Endothelial cell of hepatic sinusoid (primary cell): ENCODE measurements around the gene PRDM2.

Source experiments
- in situ Hi-C: cut with HindIII; loops from 2 replicates; pipeline ENCODE4 v1.10.0; 2017; ENCODE audit warnings: low sequenced_read_pairs

The PRDM2 gene

DNA sequence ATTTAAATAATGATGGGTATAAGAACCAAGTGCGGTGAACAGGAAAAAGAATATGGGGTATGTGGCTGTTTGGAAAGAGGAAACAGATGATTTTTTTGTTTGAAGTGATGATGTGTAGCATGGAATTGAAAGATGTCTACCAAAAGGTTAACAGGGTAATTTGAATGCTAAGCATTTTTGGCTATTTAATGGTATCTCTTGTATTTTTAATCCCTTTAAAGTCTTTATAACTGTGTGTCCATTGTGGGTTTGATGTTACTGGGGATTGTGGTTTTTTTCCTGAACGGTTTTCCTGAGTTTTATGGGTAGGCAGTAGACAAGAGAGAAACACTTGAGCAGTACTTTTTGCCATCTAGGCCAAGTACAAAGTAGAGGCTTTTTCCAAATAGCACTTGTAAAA, 63.2 kb downstream of the PRDM2 start:
- in situ Hi-C loops: no loop called here

DNA sequence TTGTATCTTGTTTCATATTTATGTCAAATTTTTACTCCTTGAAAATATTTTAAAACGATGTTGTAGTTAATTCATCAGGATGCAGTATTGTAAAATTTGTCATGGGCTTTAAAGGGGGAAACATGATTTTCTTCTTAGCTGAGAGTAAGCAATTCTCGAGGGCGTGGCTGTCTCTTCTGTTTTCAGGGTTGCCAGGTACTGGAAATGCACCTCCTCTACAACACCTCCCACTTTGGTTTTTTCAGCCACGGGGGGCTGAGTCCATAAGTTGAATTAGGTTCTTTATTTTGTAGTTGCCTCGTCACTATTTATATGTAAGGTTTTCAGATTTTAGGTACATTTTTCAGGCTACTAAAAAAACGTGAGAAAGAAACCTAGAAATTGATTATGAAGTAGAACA, 64.0 kb downstream of the PRDM2 start:
- in situ Hi-C loops: no loop called here

DNA sequence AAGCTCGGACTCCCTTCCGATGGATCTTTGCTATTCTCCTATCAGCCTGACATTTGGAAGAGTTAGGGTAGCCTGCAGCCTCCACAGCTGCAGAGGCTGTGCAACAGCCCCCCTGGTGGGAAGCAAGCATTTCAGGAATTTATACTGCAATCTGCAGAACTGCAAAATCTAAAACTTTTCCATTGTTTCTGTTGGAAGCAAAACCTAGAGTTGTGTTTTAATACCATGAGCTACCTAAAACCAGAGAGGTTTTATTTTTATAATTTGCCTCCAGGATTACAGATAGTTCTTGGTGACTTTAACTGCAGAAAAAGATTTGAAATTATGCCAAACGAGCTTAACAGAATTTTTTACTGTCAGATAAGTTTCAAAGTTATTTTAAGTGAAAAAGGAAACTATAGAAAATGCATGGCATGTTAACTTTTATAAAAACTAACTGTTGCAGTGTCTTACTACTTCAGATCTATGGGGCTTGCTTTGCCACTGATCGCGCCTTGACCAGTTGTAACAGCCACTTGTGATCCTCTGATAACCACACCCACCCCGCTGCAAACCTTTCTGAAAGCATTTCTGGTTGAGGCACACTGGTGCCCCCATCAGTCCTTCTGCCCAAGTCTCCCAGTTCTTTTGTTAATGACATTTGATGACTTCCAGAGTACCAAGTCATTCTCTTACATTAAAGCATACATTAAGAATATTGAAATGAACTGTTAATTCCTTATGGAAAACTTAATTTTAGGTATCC, 64.8 kb downstream of the PRDM2 start:
- in situ Hi-C loops: no loop called here

DNA sequence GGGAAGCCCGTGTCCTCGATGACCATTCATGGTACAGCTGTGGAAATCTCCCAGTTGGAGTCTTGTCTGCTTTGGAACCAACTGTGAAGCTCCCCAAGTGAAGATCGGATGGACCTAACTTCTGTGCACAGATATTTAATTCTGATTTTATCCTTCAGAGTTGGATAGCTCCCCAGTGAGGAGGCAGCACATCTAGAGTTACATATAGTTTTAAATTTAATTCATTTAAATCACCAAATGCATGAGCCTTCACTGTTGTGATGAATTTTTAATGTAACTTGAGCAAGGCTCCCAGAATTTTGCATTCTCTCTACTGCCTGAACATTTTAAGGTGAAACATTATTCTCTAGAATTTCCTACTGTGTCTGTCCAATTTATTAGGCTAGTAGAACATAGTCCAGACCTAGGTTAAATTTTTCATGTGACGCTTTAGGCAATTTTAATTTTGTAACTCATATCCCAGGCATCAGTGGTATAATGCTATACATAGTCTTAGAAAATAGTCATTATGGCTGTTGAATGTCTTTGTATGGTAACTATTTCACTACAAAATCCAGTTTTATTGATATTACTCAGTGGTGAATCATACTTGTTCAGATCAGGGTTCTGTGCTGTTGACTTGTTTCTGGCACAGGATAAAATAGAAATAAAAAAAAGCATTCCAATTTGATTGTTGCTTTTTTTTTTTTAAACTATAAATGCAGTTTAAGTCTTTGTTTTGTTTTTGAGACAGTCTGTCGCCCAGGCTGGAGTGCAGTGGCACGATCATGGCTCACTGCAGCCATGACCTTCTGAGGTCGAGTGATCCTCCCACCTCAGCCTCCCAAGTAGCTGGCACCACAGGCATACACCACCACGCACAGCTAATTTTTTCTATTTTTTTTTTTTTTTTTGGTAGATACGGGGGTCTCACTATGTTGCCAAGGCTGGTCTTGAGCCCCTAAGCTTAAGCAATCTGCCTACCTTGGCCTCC, 66.9 kb downstream of the PRDM2 start:
- in situ Hi-C loops: no loop called here

DNA sequence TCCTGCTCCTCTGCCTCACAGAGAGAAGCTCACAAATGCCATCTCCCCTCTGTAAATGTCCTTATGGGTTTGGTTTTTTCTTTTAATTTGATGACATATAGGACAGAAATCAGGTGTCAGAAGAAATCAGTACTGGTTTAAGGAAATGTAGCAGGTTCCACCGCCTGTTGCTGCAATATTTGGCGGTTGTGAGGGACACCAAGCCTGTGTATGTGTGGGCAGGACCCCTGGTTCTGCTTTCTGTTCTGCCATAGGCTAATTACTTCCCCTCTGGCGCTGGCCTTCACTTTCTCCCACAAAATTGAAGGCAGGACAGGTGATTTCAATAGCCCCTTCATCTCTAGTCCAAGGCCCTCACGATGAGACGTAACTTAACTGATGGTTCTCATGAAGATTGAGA, 69.2 kb downstream of the PRDM2 start:
- in situ Hi-C loops: no loop called here

DNA sequence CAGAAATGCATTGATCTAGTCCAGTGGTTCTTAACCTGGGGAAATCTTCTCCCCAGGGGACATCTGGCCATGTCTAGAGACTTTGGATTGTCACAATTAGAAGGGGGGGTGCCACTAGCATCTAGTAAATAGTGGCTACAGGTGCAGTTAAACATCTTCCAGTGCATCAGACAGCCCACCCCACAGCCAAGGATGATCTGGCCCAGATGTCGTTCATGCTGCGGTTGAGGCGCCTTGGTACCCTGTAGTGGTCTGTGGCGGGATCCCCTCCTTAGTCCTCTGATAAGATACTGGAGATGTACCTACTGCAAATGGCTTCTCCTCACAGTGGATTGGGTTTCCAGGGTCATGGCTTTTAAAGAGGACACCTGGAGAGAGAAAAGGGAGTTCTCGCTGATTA, 69.8 kb downstream of the PRDM2 start:
- in situ Hi-C loops: no loop called here

DNA sequence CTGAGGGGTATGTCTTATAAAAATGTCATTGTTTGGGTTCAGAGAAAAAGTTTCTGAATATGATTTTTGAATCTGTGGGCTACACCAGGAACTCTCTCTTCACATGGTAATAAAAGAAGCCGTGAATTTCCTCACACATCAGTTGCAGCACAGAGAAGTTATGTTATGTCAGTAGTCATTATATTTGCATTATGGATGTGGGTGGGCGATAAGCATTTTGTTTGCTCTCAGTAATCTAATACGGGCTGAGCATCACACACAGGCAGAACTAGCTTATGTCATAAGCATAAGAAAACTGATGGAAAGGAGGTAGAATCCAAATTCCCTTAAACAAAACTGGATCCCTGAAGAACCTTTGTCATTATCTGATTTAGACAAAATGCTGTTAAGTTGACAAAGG, 70.8 kb downstream of the PRDM2 start:
- in situ Hi-C loops: no loop called here

DNA sequence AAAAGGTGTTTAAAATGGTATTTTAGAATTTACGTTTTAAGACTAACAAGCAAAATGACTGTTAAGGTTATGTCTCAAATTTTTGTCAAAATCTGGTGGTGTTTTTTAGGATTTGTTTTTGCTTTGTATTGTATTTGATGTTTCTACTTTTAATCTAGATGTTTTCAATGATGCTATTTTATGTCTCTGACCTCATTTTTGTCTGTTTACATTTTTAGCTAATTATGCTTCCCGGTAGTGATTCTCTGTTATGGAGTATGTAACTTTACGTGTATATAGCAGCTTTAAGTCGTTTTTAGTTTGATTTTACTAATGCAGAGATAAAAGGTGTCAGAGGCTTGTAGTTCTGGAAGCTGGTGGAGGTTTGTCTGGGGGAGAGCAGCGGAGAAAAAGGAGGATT, 71.8 kb downstream of the PRDM2 start:
- in situ Hi-C loops: no loop called here

DNA sequence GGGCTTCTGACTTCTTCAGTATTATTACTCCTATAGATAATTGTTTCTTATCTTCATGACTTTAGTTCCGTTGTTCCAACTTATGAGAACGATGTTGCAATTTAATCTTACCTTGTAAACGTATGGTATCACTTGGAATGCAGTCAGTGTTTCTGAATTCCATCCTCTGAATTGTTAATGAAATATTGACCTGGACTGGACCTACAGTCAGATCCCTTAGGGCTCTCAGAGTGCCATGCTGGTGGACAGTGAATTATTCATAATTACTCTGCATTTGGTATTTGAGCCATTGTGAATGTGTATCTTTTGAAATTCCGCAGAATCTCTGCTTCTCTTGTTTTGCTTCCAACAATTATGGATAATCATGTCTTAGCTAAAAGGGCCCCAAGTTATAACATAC, 72.3 kb downstream of the PRDM2 start:
- in situ Hi-C loops: no loop called here

DNA sequence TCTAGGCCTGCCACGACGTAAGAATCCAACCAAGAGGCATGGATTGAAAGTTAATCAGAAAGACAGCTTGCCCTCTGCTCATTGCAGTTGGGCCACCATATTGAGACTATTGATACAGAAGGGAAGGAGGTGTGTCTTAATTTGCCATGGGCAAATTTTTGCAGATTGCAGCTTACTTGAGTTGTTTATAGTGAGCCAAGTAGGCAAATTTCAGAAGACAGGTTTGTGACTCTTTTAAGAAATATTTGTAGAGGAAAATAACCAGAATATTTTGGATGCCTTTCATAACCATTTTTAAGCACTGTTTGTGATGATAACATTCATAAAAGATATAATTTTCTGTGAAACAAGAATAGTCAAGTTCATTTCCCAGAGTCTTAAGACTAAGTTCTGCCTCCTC, 74.1 kb downstream of the PRDM2 start:
- in situ Hi-C loops: no loop called here

DNA sequence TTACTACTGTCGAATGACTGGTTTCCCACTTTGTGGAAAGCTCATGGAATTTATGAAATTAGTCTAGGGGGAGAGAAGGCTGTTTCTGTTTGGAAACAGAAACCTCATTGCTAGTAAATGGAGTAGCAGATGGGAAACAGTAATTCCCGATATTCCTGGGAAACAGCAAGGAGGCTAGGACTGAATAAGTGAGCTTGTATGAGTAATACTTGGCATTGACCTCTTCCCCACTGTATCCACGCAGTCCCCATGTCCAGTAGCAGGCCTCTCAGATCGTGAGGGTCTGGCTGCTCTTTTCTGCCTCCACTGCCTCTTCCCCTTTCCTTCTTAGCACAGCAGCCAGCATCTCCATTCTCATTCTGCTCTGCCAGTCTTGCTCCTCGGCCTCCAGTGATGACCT, 75.5 kb downstream of the PRDM2 start:
- in situ Hi-C loops: no loop called here

DNA sequence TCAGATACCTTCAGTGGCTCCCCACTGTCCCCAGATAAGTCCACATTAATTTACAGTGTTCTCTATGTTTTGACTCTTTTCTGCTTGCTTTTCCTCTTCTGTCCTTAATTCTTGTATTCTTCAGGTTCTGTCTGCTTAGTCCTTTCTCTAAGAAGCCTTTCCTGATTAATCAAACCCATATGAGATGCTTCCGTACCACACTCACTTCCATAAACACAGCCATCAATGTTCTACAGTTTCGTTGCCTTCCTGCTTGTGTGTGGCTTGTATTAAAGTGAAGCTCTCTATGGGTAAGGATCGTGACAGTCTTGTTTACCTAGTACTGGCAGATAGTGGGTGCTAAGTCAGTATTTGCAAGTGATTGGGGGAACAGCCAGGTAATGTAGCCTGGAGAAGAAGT, 75.9 kb downstream of the PRDM2 start:
- in situ Hi-C loops: no loop called here

DNA sequence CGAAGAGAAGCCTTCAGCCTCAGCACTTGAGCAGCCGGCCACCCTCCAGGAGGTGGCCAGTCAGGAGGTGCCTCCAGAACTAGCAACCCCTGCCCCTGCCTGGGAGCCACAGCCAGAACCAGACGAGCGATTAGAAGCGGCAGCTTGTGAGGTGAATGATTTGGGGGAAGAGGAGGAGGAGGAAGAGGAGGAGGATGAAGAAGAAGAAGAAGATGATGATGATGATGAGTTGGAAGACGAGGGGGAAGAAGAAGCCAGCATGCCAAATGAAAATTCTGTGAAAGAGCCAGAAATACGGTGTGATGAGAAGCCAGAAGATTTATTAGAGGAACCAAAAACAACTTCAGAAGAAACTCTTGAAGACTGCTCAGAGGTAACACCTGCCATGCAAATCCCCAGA, 78.4 kb downstream of the PRDM2 start:
- in situ Hi-C loops: no loop called here

DNA sequence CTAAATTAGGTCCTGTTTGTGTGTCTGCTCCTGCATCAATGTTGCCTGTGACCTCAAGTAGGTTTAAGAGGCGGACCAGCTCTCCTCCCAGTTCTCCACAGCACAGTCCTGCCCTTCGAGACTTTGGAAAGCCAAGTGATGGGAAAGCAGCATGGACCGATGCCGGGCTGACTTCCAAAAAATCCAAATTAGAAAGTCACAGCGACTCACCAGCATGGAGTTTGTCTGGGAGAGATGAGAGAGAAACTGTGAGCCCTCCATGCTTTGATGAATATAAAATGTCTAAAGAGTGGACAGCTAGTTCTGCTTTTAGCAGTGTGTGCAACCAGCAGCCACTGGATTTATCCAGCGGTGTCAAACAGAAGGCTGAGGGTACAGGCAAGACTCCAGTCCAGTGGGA, 79.9 kb downstream of the PRDM2 start:
- in situ Hi-C loops: no loop called here

DNA sequence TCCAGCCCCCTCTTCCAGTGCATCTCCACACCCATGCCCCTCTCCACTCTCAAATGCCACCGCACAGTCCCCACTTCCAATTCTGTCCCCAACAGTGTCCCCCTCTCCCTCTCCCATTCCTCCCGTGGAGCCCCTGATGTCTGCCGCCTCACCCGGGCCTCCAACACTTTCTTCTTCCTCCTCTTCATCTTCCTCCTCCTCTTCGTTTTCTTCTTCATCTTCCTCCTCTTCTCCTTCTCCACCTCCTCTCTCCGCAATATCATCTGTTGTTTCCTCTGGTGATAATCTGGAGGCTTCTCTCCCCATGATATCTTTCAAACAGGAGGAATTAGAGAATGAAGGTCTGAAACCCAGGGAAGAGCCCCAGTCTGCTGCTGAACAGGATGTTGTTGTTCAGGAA, 80.8 kb downstream of the PRDM2 start:
- in situ Hi-C loops: no loop called here

DNA sequence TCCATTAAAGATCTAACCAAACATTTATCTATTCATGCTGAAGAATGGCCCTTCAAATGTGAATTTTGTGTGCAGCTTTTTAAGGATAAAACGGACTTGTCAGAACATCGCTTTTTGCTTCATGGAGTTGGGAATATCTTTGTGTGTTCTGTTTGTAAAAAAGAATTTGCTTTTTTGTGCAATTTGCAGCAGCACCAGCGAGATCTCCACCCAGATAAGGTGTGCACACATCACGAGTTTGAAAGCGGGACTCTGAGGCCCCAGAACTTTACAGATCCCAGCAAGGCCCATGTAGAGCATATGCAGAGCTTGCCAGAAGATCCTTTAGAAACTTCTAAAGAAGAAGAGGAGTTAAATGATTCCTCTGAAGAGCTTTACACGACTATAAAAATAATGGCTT, 81.2 kb downstream of the PRDM2 start:
- in situ Hi-C loops: no loop called here

DNA sequence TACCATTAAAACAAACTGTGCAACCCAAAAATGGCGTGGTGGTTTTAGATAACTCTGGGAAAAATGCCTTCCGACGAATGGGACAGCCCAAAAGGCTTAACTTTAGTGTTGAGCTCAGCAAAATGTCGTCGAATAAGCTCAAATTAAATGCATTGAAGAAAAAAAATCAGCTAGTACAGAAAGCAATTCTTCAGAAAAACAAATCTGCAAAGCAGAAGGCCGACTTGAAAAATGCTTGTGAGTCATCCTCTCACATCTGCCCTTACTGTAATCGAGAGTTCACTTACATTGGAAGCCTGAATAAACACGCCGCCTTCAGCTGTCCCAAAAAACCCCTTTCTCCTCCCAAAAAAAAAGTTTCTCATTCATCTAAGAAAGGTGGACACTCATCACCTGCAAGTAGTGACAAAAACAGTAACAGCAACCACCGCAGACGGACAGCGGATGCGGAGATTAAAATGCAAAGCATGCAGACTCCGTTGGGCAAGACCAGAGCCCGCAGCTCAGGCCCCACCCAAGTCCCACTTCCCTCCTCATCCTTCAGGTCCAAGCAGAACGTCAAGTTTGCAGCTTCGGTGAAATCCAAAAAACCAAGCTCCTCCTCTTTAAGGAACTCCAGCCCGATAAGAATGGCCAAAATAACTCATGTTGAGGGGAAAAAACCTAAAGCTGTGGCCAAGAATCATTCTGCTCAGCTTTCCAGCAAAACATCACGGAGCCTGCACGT, 82.1 kb downstream of the PRDM2 start:
- in situ Hi-C loops: no loop called here

DNA sequence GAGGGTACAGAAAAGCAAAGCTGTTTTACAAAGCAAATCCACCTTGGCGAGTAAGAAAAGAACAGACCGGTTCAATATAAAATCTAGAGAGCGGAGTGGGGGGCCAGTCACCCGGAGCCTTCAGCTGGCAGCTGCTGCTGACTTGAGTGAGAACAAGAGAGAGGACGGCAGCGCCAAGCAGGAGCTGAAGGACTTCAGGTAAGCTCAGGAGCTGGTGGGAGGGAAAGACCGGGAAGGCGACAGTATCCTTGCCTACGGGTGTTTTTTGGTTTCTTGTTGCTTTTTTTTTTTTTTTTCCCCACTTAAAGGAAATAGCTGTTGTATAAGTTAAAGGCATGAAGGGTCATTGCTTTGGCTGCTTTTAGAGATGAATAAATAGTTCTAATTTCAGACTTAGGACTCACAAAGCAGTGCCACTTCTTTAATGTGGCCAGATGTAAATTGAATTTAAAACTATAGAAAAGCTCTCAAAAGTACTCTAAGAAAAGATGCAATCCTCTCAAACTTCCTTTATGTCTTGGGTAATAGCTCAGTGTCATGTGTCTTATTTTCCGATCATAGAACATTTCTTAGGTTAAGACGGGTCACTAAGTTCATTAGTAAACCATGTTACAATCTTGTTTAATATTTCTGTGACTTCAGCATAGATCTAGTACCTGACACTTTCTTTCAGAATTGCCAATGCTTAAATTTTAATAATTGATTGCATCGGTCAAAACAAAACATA, 82.8 kb downstream of the PRDM2 start:
- in situ Hi-C loops: no loop called here

DNA sequence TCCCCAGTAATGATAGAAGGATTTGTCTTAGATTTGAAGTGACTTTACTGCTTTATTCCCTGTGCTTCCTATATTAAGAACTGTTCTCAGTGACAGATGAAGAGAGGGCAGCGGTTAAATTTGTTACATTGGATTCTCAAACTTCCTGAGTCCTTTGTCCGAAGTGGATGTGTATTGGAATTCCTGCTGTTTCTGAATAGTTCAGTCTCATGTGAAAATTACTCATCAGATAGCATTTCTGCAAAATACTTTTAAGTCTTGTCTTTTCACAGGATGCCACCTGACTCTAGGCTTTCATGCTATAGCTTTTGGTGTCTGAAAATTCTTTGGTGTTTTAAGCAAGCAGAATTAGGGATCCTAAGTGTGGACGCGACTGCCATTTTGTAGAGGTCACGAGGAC, 83.6 kb downstream of the PRDM2 start:
- in situ Hi-C loops: no loop called here

DNA sequence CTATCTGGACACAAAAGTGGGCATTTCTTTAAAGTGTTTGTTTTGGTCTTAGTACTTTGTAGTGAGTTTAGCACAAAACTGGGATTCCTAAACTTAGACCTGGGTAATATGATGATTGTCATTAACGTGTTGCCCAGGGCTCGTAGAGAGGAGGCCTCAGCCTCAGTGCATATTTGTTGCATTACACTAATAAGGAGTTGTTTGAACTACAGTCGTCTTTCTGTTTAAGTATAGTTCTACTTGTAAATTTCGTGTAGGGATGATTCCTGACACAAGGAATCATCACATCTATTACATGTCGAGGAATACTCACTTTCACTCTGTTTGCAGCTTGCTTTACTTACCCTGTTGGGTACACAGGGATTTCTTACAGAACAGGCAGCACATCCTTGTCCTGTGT, 85.0 kb downstream of the PRDM2 start:
- in situ Hi-C loops: no loop called here

DNA sequence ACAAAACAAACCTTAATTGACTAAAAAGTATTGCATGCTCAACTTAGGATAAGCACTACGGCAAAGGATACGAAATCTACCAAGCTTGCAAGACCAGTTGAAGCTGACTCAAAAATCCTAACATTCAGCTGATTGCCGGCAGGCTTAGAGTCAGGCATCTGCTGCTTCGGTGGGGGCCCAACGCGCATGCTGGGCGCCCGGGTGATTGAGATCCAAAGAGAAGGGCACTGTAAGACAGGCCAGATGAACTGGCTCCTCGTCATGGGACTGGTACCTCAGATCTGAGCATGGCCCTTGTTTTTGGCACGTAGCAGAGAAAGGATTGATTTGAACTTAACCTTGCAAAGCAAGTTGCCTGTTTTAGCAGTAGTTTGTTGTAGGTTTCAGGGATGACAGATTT, 86.6 kb downstream of the PRDM2 start:
- in situ Hi-C loops: no loop called here
